Esophagus squamous epithelium (tissue), 4 donors: ENCODE measurements around the gene STX12.

Source experiments
- CTCF ChIP-seq, 6 experiments: fragments of 450-650 bp in 4 of 6; fragments of 200-600 bp in 2 of 6; sonication (generic) in 2 of 6; IDR thresholded peaks; one replicate each; pipeline ENCODE4 v1.5.1; 2016 to 2019; ENCODE audit warnings: antibody characterized with exemption in 6 of 6, mild to moderate bottlenecking in 4 of 6, moderate library complexity in 4 of 6
- POLR2A ChIP-seq, 4 donors: fragments of 450-650 bp; IDR thresholded peaks; one replicate each; pipeline ENCODE4 v1.6.1; 2017; ENCODE audit warnings: antibody characterized with exemption in 4 of 4, mild to moderate bottlenecking in 4 of 4, moderate library complexity in 3 of 4

GRCh38 chr1:27835501-27835900 lies 62.5 kb downstream of the STX12 start:
- TF ChIP-seq CTCF (IDR thresholded peaks at IDR 0.05) (no peak), POLR2A (IDR thresholded peaks at IDR 0.05) (no peak)
